BLaER1 treated with 17β-estradiol and CSF1 and Interleukin-3, amounts not matched to agents 10 nM and 100 nM (cell line): ENCODE results near the gene GMNN.

Experiments
- H3K27ac ChIP-seq, 11 experiments: shearing (Covaris generic); formaldehyde crosslinking; 2 replicates each; pipeline ENCODE4 v1.8.1; 2022
- H3K27me3 ChIP-seq, 11 experiments: shearing (Covaris generic); formaldehyde crosslinking; 2 replicates each; pipeline ENCODE4 v1.8.1; 2022
- H3K36me3 ChIP-seq, 11 experiments: shearing (Covaris generic); formaldehyde crosslinking; 2 replicates each; pipeline ENCODE4 v1.8.1; 2022
- H3K4me1 ChIP-seq, 10 experiments: shearing (Covaris generic); formaldehyde crosslinking; 2 replicates each; pipeline ENCODE4 v1.8.1; 2022
- H3K4me2 ChIP-seq, 11 experiments: shearing (Covaris generic); formaldehyde crosslinking; 2 replicates each; pipeline ENCODE4 v1.8.1; 2022
- H3K4me3 ChIP-seq, 10 experiments: shearing (Covaris generic); formaldehyde crosslinking; 2 replicates each; pipeline ENCODE4 v1.8.1; 2022
- H3K9ac ChIP-seq, 11 experiments: shearing (Covaris generic); formaldehyde crosslinking; 2 replicates each; pipeline ENCODE4 v1.8.1; 2022
- H3K9me3 ChIP-seq, 11 experiments: shearing (Covaris generic); formaldehyde crosslinking; replicated peaks in 1 of 11; 2 replicates each; pipeline ENCODE4 v1.8.1; 2022
- H4K20me1 ChIP-seq, 11 experiments: shearing (Covaris generic); formaldehyde crosslinking; 2 replicates each; pipeline ENCODE4 v1.8.1; 2022
- Cebpa-rat ChIP-seq, 11 experiments: shearing (Covaris generic); IDR thresholded peaks; 2 replicates each; pipeline ENCODE4 v1.8.1; 2022

GMNN gene

DNA sequence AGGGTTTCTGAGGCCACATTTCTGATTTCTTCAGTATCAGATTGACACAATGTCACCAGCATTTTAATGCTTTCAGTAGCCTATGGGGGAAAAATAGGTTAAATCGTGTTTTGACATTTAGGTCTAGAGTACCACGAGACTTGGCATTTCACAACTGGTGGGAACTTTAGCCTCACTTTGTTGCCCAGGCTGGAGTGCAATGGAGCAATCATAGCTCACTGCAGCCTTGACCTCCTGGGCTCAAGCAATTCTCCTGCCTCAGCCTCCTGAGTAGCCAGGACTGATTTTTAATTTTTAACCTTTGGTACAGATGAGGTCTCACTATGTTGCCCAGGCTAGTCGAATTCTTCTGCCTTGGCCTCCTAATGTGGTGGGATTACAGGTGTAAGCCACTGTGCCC lies 35.0 kb downstream of the GMNN start:
- H4K20me1 ChIP-seq, result peaks cover 0 to 12% (median 0%) of the 10 kb centered on the region in 11 experiments; a peak in 2 of 22 replicates
- no peak overlapping the region for H3K4me3 ChIP-seq
- no peaks in the 10 kb centered on the region for H3K9me3 ChIP-seq
- H3K9ac ChIP-seq, result no peak overlapping the region
- no peak for TF ChIP-seq Cebpa-rat (IDR thresholded peaks at IDR 0.05)
- no peak overlapping the region for H3K4me2 ChIP-seq
- H3K4me1 ChIP-seq, result no peaks in the 10 kb centered on the region
- peaks cover 30 to 67% (median 47%) of the 10 kb centered on the region in 11 experiments; a peak in 21 of 22 replicates for H3K36me3 ChIP-seq
- H3K27me3 ChIP-seq, result no peaks in the 10 kb centered on the region
- H3K27ac ChIP-seq, result no peak overlapping the region

DNA sequence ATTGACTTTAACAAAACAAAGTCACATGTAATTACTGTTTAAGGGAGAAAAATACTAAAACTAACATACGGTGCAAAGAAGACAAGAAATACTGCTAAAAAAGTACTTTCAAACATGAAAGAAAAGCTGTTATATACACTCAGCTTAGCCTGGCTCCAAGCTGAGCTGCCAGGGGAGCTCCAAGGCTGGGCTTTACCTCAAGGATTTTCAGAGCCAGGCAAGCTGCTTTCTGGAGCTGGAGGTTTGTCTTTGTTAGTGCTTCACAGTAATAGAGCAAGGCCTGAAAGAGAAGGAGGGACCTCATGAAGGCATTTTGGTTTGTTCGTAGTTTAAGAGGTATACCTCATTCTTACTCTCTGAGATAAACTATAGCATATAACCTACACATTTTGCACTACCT lies 43.6 kb downstream of the GMNN start:
- Histone ChIP-seq H4K20me1 (peaks cover 0 to 10% (median 0%) of the 10 kb centered on the region in 11 experiments; a peak in 1 of 22 replicates), H3K27me3 (no peaks in the 10 kb centered on the region), H3K4me2 (no peak overlapping the region), H3K36me3 (peaks cover 18 to 59% (median 34%) of the 10 kb centered on the region in 11 experiments; a peak in 21 of 22 replicates), H3K9ac (no peak overlapping the region), H3K4me1 (no peaks in the 10 kb centered on the region), H3K4me3 (no peak overlapping the region), H3K9me3 (no peaks in the 10 kb centered on the region), H3K27ac (no peak overlapping the region)
- TF ChIP-seq Cebpa-rat (IDR thresholded peaks at IDR 0.05), result no peak

GRCh38 chr6:24821860-24822444 lies 47.2 kb downstream of the GMNN start:
- Histone ChIP-seq H3K4me2 (no peak overlapping the region), H3K9me3 (no peaks in the 10 kb centered on the region), H3K9ac (no peak overlapping the region), H3K27ac (no peak overlapping the region; a peak in 1 of 22 replicates), H3K4me3 (no peak overlapping the region), H3K27me3 (no peaks in the 10 kb centered on the region), H3K4me1 (no peaks in the 10 kb centered on the region), H3K36me3 (peaks cover 29 to 93% (median 57%) of the 10 kb centered on the region in 11 experiments; a peak in 21 of 22 replicates), H4K20me1 (peaks cover 0 to 10% (median 0%) of the 10 kb centered on the region in 11 experiments; a peak in 1 of 22 replicates)
- TF ChIP-seq Cebpa-rat (IDR thresholded peaks at IDR 0.05), result no peak

- TF ChIP-seq Cebpa-rat (IDR thresholded peaks at IDR 0.05), result no peak
- Histone ChIP-seq H3K4me1 (no peaks in the 10 kb centered on the region), H3K27ac (no peak overlapping the region), H3K36me3 (peaks cover 36 to 99% (median 65%) of the 10 kb centered on the region in 11 experiments), H3K9me3 (no peaks in the 10 kb centered on the region), H3K4me2 (no peak overlapping the region), H3K4me3 (no peak overlapping the region), H3K9ac (no peak overlapping the region), H4K20me1 (peaks cover 0 to 15% (median 0%) of the 10 kb centered on the region in 11 experiments; a peak in 1 of 22 replicates), H3K27me3 (no peaks in the 10 kb centered on the region)
Observed at GRCh38 chr6:24822696-24823095, 48.0 kb downstream of the GMNN start.

- no peaks in the 10 kb centered on the region for H3K9me3 ChIP-seq
- H3K36me3 ChIP-seq, result peaks cover 40 to 99% (median 68%) of the 10 kb centered on the region in 11 experiments
- TF ChIP-seq Cebpa-rat (IDR thresholded peaks at IDR 0.05), result no peak
- H3K9ac ChIP-seq, result no peak overlapping the region
- H3K4me2 ChIP-seq, result no peak overlapping the region
- H3K4me3 ChIP-seq, result no peak overlapping the region
- no peaks in the 10 kb centered on the region for H3K4me1 ChIP-seq
- no peaks in the 10 kb centered on the region for H3K27me3 ChIP-seq
- peaks cover 0 to 15% (median 0%) of the 10 kb centered on the region in 11 experiments; a peak in 1 of 22 replicates for H4K20me1 ChIP-seq
- no peak overlapping the region for H3K27ac ChIP-seq
Observed at GRCh38 chr6:24823185-24823584, 48.4 kb downstream of the GMNN start.

DNA sequence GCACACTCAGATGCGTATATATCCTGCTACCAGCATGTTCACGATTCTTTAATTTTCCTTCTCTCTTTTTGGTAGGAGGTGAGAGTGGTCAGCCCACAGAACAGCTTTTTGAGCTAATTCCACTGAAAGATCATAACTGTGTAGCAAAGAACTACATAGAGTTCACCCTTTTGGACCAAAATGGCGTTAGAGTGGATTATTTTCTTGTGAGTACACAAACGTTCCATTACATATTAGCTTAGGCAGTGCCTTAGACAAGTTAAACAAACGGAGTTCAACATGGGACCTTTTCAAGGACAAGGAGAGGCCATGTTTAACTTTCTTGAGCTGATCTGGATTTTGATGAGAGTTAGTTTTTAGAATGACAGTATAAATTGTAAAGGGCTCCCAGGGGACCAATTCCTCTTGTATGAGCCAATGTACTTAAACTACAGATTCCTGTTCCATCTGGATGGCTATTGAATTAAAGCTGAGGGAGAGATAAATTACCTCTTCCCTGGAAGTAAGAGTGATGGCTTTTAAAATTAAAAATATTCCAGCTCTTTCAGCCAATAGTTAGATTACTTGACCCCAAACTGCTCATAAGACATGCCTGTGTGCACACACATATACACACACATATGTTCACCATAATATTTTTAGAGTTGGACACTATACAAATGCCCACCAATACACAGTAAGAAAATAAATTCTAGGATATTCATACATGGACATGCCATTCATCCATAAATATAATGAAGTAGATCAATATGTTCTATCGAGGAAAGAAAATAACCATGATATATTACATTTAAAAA lies 49.6 kb downstream of the GMNN start:
- Histone ChIP-seq H3K36me3 (peaks cover 40 to 99% (median 59%) of the 10 kb centered on the region in 11 experiments), H3K4me3 (no peak overlapping the region), H3K9me3 (no peaks in the 10 kb centered on the region), H3K4me1 (no peaks in the 10 kb centered on the region), H3K27ac (no peak overlapping the region), H4K20me1 (peaks cover 0 to 15% (median 0%) of the 10 kb centered on the region in 11 experiments; a peak in 2 of 22 replicates), H3K4me2 (no peak overlapping the region), H3K9ac (no peak overlapping the region), H3K27me3 (no peaks in the 10 kb centered on the region)
- TF ChIP-seq Cebpa-rat (IDR thresholded peaks at IDR 0.05), result no peak

DNA sequence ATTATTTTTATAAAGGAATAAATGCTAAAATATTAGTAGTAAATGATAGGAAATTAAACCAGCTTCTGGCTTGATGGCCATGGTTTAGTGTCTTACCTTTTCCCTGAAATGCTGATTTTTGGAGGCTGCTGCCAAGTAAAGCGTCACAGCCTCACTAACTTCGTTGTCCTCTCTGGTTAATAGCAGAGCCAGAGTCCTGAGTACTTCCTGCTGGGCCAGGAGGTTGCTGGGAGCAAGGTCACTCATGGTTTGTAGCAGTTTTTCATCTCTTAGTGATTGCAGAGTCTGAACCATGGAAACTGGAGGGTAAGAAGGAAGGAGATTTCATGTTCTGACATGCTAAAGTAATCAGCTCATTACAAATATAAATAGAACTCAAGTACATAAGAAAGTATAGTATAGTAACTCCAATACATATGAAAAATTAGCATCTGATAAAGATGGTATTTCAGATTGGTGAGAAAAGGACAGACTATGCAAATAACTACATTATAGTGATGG lies 50.4 kb downstream of the GMNN start:
- no peak overlapping the region for H3K27ac ChIP-seq
- peaks cover 0 to 15% (median 0%) of the 10 kb centered on the region in 11 experiments; a peak in 2 of 22 replicates for H4K20me1 ChIP-seq
- no peak overlapping the region for H3K9ac ChIP-seq
- H3K4me3 ChIP-seq, result no peak overlapping the region
- no peaks in the 10 kb centered on the region for H3K9me3 ChIP-seq
- no peak overlapping the region for H3K4me2 ChIP-seq
- H3K27me3 ChIP-seq, result no peaks in the 10 kb centered on the region
- no peaks in the 10 kb centered on the region for H3K4me1 ChIP-seq
- TF ChIP-seq Cebpa-rat (IDR thresholded peaks at IDR 0.05), result no peak
- H3K36me3 ChIP-seq, result peaks cover 40 to 99% (median 60%) of the 10 kb centered on the region in 11 experiments

- Histone ChIP-seq H3K9me3 (no peaks in the 10 kb centered on the region), H3K4me1 (no peaks in the 10 kb centered on the region), H3K36me3 (peaks cover 37 to 99% (median 66%) of the 10 kb centered on the region in 11 experiments), H4K20me1 (peaks cover 0 to 15% (median 0%) of the 10 kb centered on the region in 11 experiments; a peak in 2 of 22 replicates), H3K4me3 (no peak overlapping the region), H3K27ac (no peak overlapping the region), H3K27me3 (no peaks in the 10 kb centered on the region), H3K9ac (no peak overlapping the region), H3K4me2 (no peak overlapping the region)
- TF ChIP-seq Cebpa-rat (IDR thresholded peaks at IDR 0.05), result no peak
Observed at GRCh38 chr6:24827162-24827561, 52.4 kb downstream of the GMNN start.

DNA sequence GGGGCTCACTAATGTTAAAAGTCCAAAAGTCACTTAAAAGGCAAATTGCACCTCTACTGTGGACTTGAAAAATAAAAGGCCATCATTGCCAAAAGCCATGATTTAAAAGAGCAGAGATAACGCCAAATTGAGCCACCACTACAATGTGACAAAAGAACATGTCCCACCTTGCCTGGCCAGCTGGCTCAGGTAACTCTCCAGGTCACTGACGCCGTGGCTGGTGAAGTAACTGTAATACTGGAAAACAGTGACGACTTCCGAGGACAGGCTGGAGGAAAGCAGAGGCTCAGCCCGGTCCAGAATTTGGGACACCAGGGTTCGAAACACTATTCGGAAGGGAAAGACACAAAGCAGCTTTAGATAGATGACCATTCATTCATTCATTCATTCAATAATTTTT lies 53.2 kb downstream of the GMNN start:
- no peak overlapping the region for H3K4me2 ChIP-seq
- peaks cover 30 to 99% (median 66%) of the 10 kb centered on the region in 11 experiments for H3K36me3 ChIP-seq
- no peak overlapping the region for H3K27ac ChIP-seq
- no peaks in the 10 kb centered on the region for H3K27me3 ChIP-seq
- TF ChIP-seq Cebpa-rat (IDR thresholded peaks at IDR 0.05), result no peak
- H4K20me1 ChIP-seq, result peaks cover 0 to 15% (median 0%) of the 10 kb centered on the region in 11 experiments; a peak in 2 of 22 replicates
- no peaks in the 10 kb centered on the region for H3K9me3 ChIP-seq
- no peak overlapping the region for H3K9ac ChIP-seq
- H3K4me1 ChIP-seq, result no peaks in the 10 kb centered on the region
- H3K4me3 ChIP-seq, result no peak overlapping the region
